GM19397 (cell line): ENCODE results near the gene CENPH.
"Not testable (repeated sequence)": the region's sequence is repeated elsewhere in the genome, so short reads cannot be mapped to it uniquely, and the experiment has no call there.

Experiments
- ATAC-seq: cut with Tn5 transposase; IDR thresholded peaks from one replicate; pipeline ENCODE4 v1.9.1; 2021; ENCODE audit warnings: mild to moderate bottlenecking, moderate library complexity; ENCODE audit not compliant: unreplicated experiment

Gene CENPH

GRCh38 chr5:69245031-69245430, 55.6 kb downstream of the CENPH start:
- ATAC-seq = no peak

GRCh38 chr5:69248019-69248418, 58.6 kb downstream of the CENPH start:
- no peak for ATAC-seq

- no peak for ATAC-seq
These were observed 61.2 kb downstream of the CENPH start for GRCh38 chr5:69250593-69250992.

- no peak for ATAC-seq
These were observed 63.1 kb downstream of the CENPH start for GRCh38 chr5:69252437-69252836.

- not testable (repeated sequence) for ATAC-seq
These were observed 66.6 kb downstream of the CENPH start for GRCh38 chr5:69255940-69256339.

GRCh38 chr5:69257577-69257976, 68.2 kb downstream of the CENPH start:
- ATAC-seq = no peak
